ENCODE results near the gene LHX3. TPM values are rescaled to one million over a fixed set of nuclear protein-coding genes. Genes with fewer than 3 reads are reported as not detected.
A peak's percentile ranks its signal among the peaks of the same experiment; 100 is the strongest.

The LHX3 gene
- total and polyA plus RNA-seq, 8 donors: not detected

DNA sequence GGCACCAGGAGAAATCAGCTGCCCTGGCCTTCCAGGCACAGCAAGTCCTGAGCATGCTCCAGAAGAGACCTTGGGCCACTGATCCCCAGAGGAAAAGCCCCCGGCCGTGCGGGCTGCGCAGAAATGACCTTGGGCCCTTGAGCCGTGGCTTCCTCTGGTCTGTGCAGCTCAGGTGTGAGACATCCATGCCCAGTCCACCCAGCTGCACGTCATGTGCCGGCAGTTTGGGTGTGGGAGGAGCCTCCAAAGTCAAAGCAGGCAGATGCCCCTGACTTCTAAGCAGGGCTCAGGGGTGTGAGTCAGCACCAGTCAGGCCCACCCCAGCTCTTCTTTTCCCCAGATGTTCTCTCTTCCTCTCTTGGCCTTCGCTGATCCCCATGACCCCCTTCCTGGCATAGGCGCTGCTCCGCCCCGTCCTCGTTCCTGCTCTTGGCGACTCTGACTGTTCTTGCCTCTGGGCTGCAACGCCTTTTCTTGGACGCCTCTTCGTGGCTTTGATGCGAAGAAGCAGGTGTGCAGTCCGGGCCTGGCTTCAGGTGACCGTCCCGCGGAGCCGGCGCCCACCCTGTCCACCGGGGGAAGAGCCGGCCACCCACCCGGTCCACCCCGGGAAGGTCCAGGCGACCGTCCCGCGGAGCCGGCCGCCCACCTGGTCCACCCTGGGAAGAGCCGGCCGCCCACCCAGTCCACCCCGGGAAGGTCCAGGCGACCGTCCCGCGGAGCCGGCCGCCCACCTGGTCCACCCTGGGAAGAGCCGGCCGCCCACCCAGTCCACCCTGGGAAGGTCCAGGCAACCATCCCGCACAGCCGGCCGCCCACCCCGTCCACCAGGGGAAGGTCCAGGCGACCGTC, 46.6 kb upstream of the LHX3 start:
- H3K4me3 ChIP-seq: no peak overlapping the region
- no peaks in the 10 kb centered on the region for H3K4me1 ChIP-seq
- 83 to 88% (median 87%) methylated on average over 23 to 50 of the region's 50 CpGs for WGBS, 5 donors
- H3K27me3 ChIP-seq: peaks cover 0 to 44% (median 8%) of the 10 kb centered on the region in 3 donors
- intact Hi-C loops (cut with DNase I; ENCODE audit: low total_unique reads): no loop called here
- DNase-seq: no peak
- no peaks in the 10 kb centered on the region for H3K9me3 ChIP-seq
- TF ChIP-seq POLR2AphosphoS5 (IDR thresholded peaks at IDR 0.05) (no peak), POLR2A (IDR thresholded peaks at IDR 0.05) (no peak), CTCF (IDR thresholded peaks at IDR 0.05) (no peak), EP300 (IDR thresholded peaks at IDR 0.05) (no peak)
- no peak overlapping the region for H3K27ac ChIP-seq
- no peaks in the 10 kb centered on the region for H3K36me3 ChIP-seq

GRCh38 chr9:136250676-136251075, 45.7 kb upstream of the LHX3 start:
- H3K36me3 ChIP-seq: no peaks in the 10 kb centered on the region
- intact Hi-C loops (cut with DNase I; ENCODE audit: low total_unique reads): no loop called here
- no peak for DNase-seq
- H3K9me3 ChIP-seq: no peaks in the 10 kb centered on the region
- TF ChIP-seq POLR2AphosphoS5 (IDR thresholded peaks at IDR 0.05) (no peak), POLR2A (IDR thresholded peaks at IDR 0.05) (no peak), CTCF (IDR thresholded peaks at IDR 0.05) (no peak), EP300 (IDR thresholded peaks at IDR 0.05) (no peak)
- peaks cover 0 to 36% (median 1%) of the 10 kb centered on the region in 3 donors for H3K27me3 ChIP-seq
- peaks cover 0 to 6% (median 4%) of the 10 kb centered on the region in 4 donors for H3K4me1 ChIP-seq
- WGBS, 5 donors: 56 to 83% (median 61%) methylated on average over 3 to 10 of the region's 10 CpGs
- H3K4me3 ChIP-seq: no peak overlapping the region
- H3K27ac ChIP-seq: no peak overlapping the region

GRCh38 chr9:136249877-136250559, 45.1 kb upstream of the LHX3 start:
- H3K9me3 ChIP-seq: no peaks in the 10 kb centered on the region
- no peaks in the 10 kb centered on the region for H3K36me3 ChIP-seq
- no peak overlapping the region for H3K27ac ChIP-seq
- intact Hi-C loops (cut with DNase I; ENCODE audit: low total_unique reads): no loop called here
- H3K4me1 ChIP-seq: peaks cover 2 to 8% (median 7%) of the 10 kb centered on the region in 4 donors
- peaks cover 0 to 29% (median 0%) of the 10 kb centered on the region in 3 donors for H3K27me3 ChIP-seq
- WGBS, 5 donors: 50 to 65% (median 53%) methylated on average over 30 of the region's 30 CpGs
- peak in 1 of 2 donors; percentile 78 for DNase-seq
- no peak overlapping the region for H3K4me3 ChIP-seq
- no peak for TF ChIP-seq CTCF (IDR thresholded peaks at IDR 0.05)
- TF ChIP-seq POLR2A (IDR thresholded peaks at IDR 0.05): no peak
- no peak for TF ChIP-seq POLR2AphosphoS5 (IDR thresholded peaks at IDR 0.05)
- no peak for TF ChIP-seq EP300 (IDR thresholded peaks at IDR 0.05)

DNA sequence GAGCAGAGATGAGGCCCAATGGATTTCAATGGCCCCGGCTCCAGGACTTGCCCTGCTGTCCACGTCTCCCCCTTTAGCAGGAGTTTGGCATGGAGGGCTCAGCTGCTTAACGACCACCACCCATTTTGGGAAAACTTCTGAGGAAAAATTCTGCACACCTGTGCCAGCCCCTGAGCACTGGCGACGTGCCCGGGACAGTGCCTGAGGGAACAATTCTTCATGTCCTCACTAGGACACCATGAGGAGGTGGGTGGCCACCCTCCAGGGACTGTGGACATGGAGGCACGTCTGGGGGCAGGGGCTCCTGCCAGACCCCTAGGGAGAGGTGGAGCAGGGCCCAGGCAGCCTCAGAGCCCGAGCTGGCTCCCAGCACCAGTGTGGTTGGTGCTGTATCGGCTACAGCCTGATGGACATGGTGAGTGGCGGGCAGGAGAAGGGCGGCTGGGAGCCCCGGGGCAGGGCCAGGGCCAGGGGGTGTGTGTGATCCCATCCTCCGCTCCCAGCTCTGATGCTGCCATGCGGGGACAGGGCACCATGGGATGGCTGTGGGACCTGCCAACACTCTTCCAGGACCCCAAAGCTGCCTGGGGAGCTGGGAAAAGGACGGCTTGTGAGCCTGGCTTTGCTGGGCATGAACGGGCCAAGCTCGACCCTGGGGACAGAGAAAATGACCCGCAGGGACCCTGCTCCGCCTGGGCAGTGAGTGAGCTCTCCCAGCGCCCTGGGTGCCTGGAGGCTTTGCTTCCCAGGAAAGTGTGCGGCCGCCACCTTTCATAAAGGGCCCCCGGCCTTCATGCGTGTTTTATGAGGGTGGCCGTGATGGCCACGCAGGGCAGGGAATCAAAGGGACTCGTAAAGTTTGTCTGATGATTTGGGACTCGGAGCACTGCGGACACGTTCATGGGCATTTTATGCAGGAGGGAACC, 44.3 kb upstream of the LHX3 start:
- intact Hi-C loops (cut with DNase I; ENCODE audit: low total_unique reads): no loop called here
- Histone ChIP-seq H3K27me3 (peaks cover 0 to 21% (median 0%) of the 10 kb centered on the region in 3 donors), H3K27ac (no peak overlapping the region), H3K4me3 (no peak overlapping the region), H3K36me3 (no peaks in the 10 kb centered on the region), H3K9me3 (no peaks in the 10 kb centered on the region), H3K4me1 (peaks cover 10 to 16% (median 15%) of the 10 kb centered on the region in 4 donors)
- DNase-seq: no peak
- TF ChIP-seq CTCF (IDR thresholded peaks at IDR 0.05): no peak
- no peak for TF ChIP-seq EP300 (IDR thresholded peaks at IDR 0.05)
- TF ChIP-seq POLR2AphosphoS5 (IDR thresholded peaks at IDR 0.05): no peak
- no peak for TF ChIP-seq POLR2A (IDR thresholded peaks at IDR 0.05)
- WGBS, 5 donors: 76 to 82% (median 81%) methylated on average over 26 to 30 of the region's 30 CpGs

Data from stomach (tissue), 9 donors.